IMR-90 (cell line): ENCODE results near the gene EIF3L. TPM values are rescaled to one million over a fixed set of nuclear protein-coding genes. Genes with fewer than 3 reads are reported as not detected.

ENCODE experiments used
- ATAC-seq: fragments of 200-7000 bp; cut with Tn5 transposase; 2 replicates; pipeline ENCODE4 v1.9.1; 2020; ENCODE audit warnings: low read depth, mild to moderate bottlenecking, moderate library complexity
- BruUV-seq: library from RNA; stranded (reverse); fragments of 400-500 nt; replicated peaks from 2 replicates; lab custom pipeline; 2021; lab: Mats Ljungman, UMichigan
- CTCF ChIA-PET: fragments of 300-600 bp; formaldehyde crosslinking; extraction: SDS; loops from one replicate; lab custom pipeline; 2021; ENCODE audit warnings: antibody characterized with exemption; lab: Yijun Ruan, JAX
- POLR2A ChIA-PET: fragments of 300-600 bp; sonication (Branson Sonifier 250); formaldehyde crosslinking; loops from one replicate; lab custom pipeline; 2022; ENCODE audit warnings: antibody characterized with exemption; ENCODE audit not compliant: unreplicated experiment; lab: Charles Lee
- DNase-seq: peaks from one replicate; pipeline ENCODE4 v3.0.0; 2013
- H2AFZ ChIP-seq: replicated peaks from 2 replicates; pipeline ENCODE3; 2013; ENCODE audit warnings: low read length, mild to moderate bottlenecking; ENCODE audit not compliant: poor library complexity
- H2AK5ac ChIP-seq: 2 replicates; pipeline ENCODE4 v1.6.1; 2013; ENCODE audit warnings: low read depth, low read length, inconsistent platforms
- H2AK9ac ChIP-seq: replicated peaks from 2 replicates; pipeline ENCODE3; 2013; ENCODE audit warnings: mild to moderate bottlenecking, low read depth, low read length, moderate library complexity; ENCODE audit not compliant: poor library complexity
- H2BK120ac ChIP-seq: 2 replicates; pipeline ENCODE4 v1.6.1; 2013; ENCODE audit warnings: low read depth, low read length, inconsistent platforms
- H2BK15ac ChIP-seq: 3 replicates; pipeline ENCODE4 v1.6.1; 2013; ENCODE audit warnings: low read depth, low read length, inconsistent platforms
- H2BK20ac ChIP-seq: 2 replicates; pipeline ENCODE4 v1.6.1; 2013; ENCODE audit warnings: low read depth, mild to moderate bottlenecking, inconsistent platforms, low read length, moderate library complexity
- H2BK5ac ChIP-seq: 2 replicates; pipeline ENCODE4 v1.6.1; 2013; ENCODE audit warnings: mild to moderate bottlenecking, low read depth, low read length, inconsistent platforms; ENCODE audit not compliant: poor library complexity, severe bottlenecking
- H3K14ac ChIP-seq: replicated peaks from 2 replicates; pipeline ENCODE4 v1.6.1; 2013; ENCODE audit warnings: low read depth, low read length, inconsistent platforms
- H3K18ac ChIP-seq: 2 replicates; pipeline ENCODE4 v1.6.1; 2013; ENCODE audit warnings: low read depth, low read length, control low read depth
- H3K23ac ChIP-seq: 2 replicates; pipeline ENCODE4 v1.6.1; 2013; ENCODE audit warnings: low read depth, low read length, inconsistent platforms
- H3K27ac ChIP-seq: 2 replicates; pipeline ENCODE4 v1.5.1; 2013; ENCODE audit warnings: mild to moderate bottlenecking, control low read depth, low read length; ENCODE audit not compliant: insufficient read depth
- H3K27me3 ChIP-seq: 2 replicates; pipeline ENCODE4 v1.6.1; 2013; ENCODE audit warnings: low read length; ENCODE audit not compliant: control insufficient read depth, insufficient read depth
- H3K36me3 ChIP-seq: 2 replicates; pipeline ENCODE4 v1.6.1; 2013; ENCODE audit warnings: low read length, mixed read lengths; ENCODE audit not compliant: control insufficient read depth, insufficient read depth
- H3K4ac ChIP-seq: 2 replicates; pipeline ENCODE4 v1.6.1; 2013; ENCODE audit warnings: low read depth, low read length, inconsistent platforms
- H3K4me1 ChIP-seq: 2 replicates; pipeline ENCODE4 v1.6.1; 2013; ENCODE audit warnings: low read length, mixed read lengths; ENCODE audit not compliant: control insufficient read depth, insufficient read depth
- H3K4me2 ChIP-seq: 2 replicates; pipeline ENCODE4 v1.6.1; 2013; ENCODE audit warnings: low read depth, mild to moderate bottlenecking, control low read depth, low read length, moderate library complexity
- H3K4me3 ChIP-seq: 2 replicates; pipeline ENCODE4 v1.5.1; 2013; ENCODE audit warnings: low read depth, mild to moderate bottlenecking, control low read depth, low read length, moderate library complexity; ENCODE audit not compliant: insufficient read depth
- H3K56ac ChIP-seq: 2 replicates; pipeline ENCODE4 v1.6.1; 2013; ENCODE audit warnings: low read length, inconsistent platforms; ENCODE audit not compliant: insufficient read depth; ENCODE audit errors: extremely low read depth
- H3K79me1 ChIP-seq, 2 experiments: 2 replicates each; pipeline ENCODE4 v1.6.1; 2013; ENCODE audit warnings: low read length in 2 of 2, inconsistent platforms in 1 of 2, low read depth in 1 of 2
- H3K9ac ChIP-seq: 2 replicates; pipeline ENCODE4 v1.6.1; 2013; ENCODE audit warnings: low read depth, low read length, control low read depth
- H3K9me1 ChIP-seq: 2 replicates; pipeline ENCODE4 v1.6.1; 2013; ENCODE audit warnings: low read length, inconsistent platforms; ENCODE audit not compliant: insufficient read depth
- H3K9me3 ChIP-seq: 2 replicates; pipeline ENCODE4 v1.6.1; 2013; ENCODE audit warnings: low read length; ENCODE audit not compliant: control insufficient read depth, insufficient read depth
- H4K20me1 ChIP-seq: 2 replicates; pipeline ENCODE4 v1.6.1; 2013; ENCODE audit warnings: low read length, inconsistent platforms; ENCODE audit not compliant: insufficient read depth
- H4K5ac ChIP-seq: 2 replicates; pipeline ENCODE4 v1.6.1; 2013; ENCODE audit warnings: mild to moderate bottlenecking, low read depth, low read length, control low read depth
- H4K8ac ChIP-seq, 2 experiments: 2 replicates each; pipeline ENCODE4 v1.6.1; 2013; ENCODE audit warnings: low read depth in 2 of 2, low read length in 2 of 2, control low read depth in 1 of 2, inconsistent platforms in 1 of 2
- H4K91ac ChIP-seq: 2 replicates; pipeline ENCODE4 v1.6.1; 2013; ENCODE audit warnings: low read depth, low read length, inconsistent platforms; ENCODE audit not compliant: insufficient read depth
- BHLHE40 ChIP-seq: fragments of 150-350 bp; IDR thresholded peaks from 2 replicates; pipeline ENCODE4 v1.6.1; 2016; ENCODE audit warnings: mild to moderate bottlenecking, low read depth, low read length
- CEBPB ChIP-seq: IDR thresholded peaks from 2 replicates; pipeline ENCODE4 v1.6.1; 2012; ENCODE audit warnings: low read depth, low read length, improper control_type of control experiment
- CHD1 ChIP-seq: IDR thresholded peaks from 2 replicates; pipeline ENCODE4 v1.6.1; 2012; ENCODE audit warnings: low read depth, low read length, improper control_type of control experiment
- CTCF ChIP-seq: conservative IDR thresholded peaks from 2 replicates; pipeline ENCODE4 v1.5.1; 2012; ENCODE audit warnings: mild to moderate bottlenecking, low read depth, low read length, improper control_type of control experiment
- ELK1 ChIP-seq: fragments of 150-350 bp; IDR thresholded peaks from 2 replicates; pipeline ENCODE4 v1.6.1; 2016; ENCODE audit warnings: low read depth, mild to moderate bottlenecking, low read length, moderate library complexity, borderline replicate concordance
- FOS ChIP-seq: fragments of 150-350 bp; IDR thresholded peaks from 2 replicates; pipeline ENCODE4 v1.6.1; 2016; ENCODE audit warnings: low read depth, low read length
- MAFK ChIP-seq: IDR thresholded peaks from 2 replicates; pipeline ENCODE4 v1.6.1; 2012; ENCODE audit warnings: low read depth, low read length, improper control_type of control experiment
- MAZ ChIP-seq: IDR thresholded peaks from 2 replicates; pipeline ENCODE4 v1.6.1; 2012; ENCODE audit warnings: low read depth, mild to moderate bottlenecking, low read length, improper control_type of control experiment, moderate library complexity, borderline replicate concordance
- MXI1 ChIP-seq: IDR thresholded peaks from 2 replicates; pipeline ENCODE4 v1.6.1; 2012; ENCODE audit warnings: low read depth, mild to moderate bottlenecking, low read length, moderate library complexity, borderline replicate concordance
- NFE2L2 ChIP-seq: fragments of 150-350 bp; IDR thresholded peaks from 2 replicates; pipeline ENCODE4 v1.6.1; 2016; ENCODE audit warnings: low read depth, mild to moderate bottlenecking, low read length
- RAD21 ChIP-seq: IDR thresholded peaks from 2 replicates; pipeline ENCODE4 v1.6.1; 2012; ENCODE audit warnings: low read length, improper control_type of control experiment
- RCOR1 ChIP-seq: IDR thresholded peaks from 2 replicates; pipeline ENCODE4 v1.6.1; 2012; ENCODE audit warnings: mild to moderate bottlenecking, low read length, improper control_type of control experiment; ENCODE audit not compliant: insufficient replicate concordance
- RFX5 ChIP-seq: IDR thresholded peaks from 2 replicates; pipeline ENCODE4 v1.8.0; 2012; ENCODE audit warnings: low read depth, mild to moderate bottlenecking, low read length, moderate library complexity
- USF2 ChIP-seq: fragments of 150-350 bp; IDR thresholded peaks from 2 replicates; pipeline ENCODE4 v1.6.1; 2017; ENCODE audit warnings: mild to moderate bottlenecking, antibody characterized with exemption, low read length, low read depth
- WGBS, 2 experiments: methylation state at CpG; one replicate each; pipeline versions ENCODE4 v1.1.5 to v1.1.7; 2013; ENCODE audit warnings: missing lambda C conversion rate in 2 of 2; ENCODE audit not compliant: insufficient read length in 1 of 2; ENCODE audit errors: extremely low coverage in 2 of 2; 5-methylcytosine and 5-hydroxymethylcytosine counted together
- dilution Hi-C: fragments of 300-500 bp; cut with HindIII; formaldehyde crosslinking; loops from one replicate; pipeline ENCODE4 v1.14.3; 2018; ENCODE audit warnings: low sequenced_read_pairs; ENCODE audit not compliant: unreplicated experiment
- in situ Hi-C: fragments of 300-500 bp; cut with MboI; formaldehyde crosslinking; loops from 3 replicates; pipeline ENCODE4 v1.14.3; 2019; ENCODE audit warnings: low sequenced_read_pairs, inconsistent platforms, mixed read lengths
- intact Hi-C: fragments of 100-400 bp; cut with micrococcal nuclease; formaldehyde crosslinking; loops from 2 replicates; pipeline ENCODE4 v1.10.0; 2022
- polyA plus RNA-seq, 3 experiments: library from polyadenylated mRNA; depleted of rRNA; stranded (reverse); fragments of >200 nt; gene quantifications; 2 replicates each; pipeline ENCODE4 v1.2.3, GENCODE V29; 2012; ENCODE audit warnings: low replicate concordance in 1 of 3
- total RNA-seq: library from RNA; depleted of rRNA; stranded (reverse); fragments of >200 nt; gene quantifications from 2 replicates; pipeline ENCODE4 v1.2.3, GENCODE V29; 2012

EIF3L gene
- total and polyA plus RNA-seq, 2 of the 4 experiments (the other 2 are of a cell fraction) = 391 to 593 TPM

GRCh38 chr22:37832022-37832857, 17.0 kb upstream of the EIF3L start:
- H3K4me2 ChIP-seq = no peak overlapping the region
- peaks cover 41% of the 10 kb centered on the region for H3K36me3 ChIP-seq
- H3K4me1 ChIP-seq = no peaks in the 10 kb centered on the region
- dilution Hi-C loops = no loop called here
- H3K23ac ChIP-seq = no peak overlapping the region
- no peaks in the 10 kb centered on the region for H4K20me1 ChIP-seq
- in situ Hi-C loops = no loop called here
- H2BK15ac ChIP-seq = no peak overlapping the region
- no peak overlapping the region for H2BK120ac ChIP-seq
- no peak overlapping the region for H3K56ac ChIP-seq
- H3K14ac ChIP-seq = no peak overlapping the region
- H2AK5ac ChIP-seq = no peak overlapping the region
- H2BK5ac ChIP-seq = no peak overlapping the region
- peak overlapping the region; percentile 21 for H2AFZ ChIP-seq
- H2AK9ac ChIP-seq = peak overlapping the region; percentile 42
- intact Hi-C loops = no loop called here
- H3K4me3 ChIP-seq = no peak overlapping the region
- WGBS, 2 experiments = 96% methylated on average over 11 of the region's 16 CpGs; no CpG with 5 or more reads in 1 of the 2 experiments
- H4K91ac ChIP-seq = no peak overlapping the region
- H3K9me3 ChIP-seq = no peaks in the 10 kb centered on the region
- H3K79me1 ChIP-seq = 0 out of 4 replicates have a peak, but pooled peaks cover 0 to 3% of the 10 kb centered on the region in 2 experiments
- no peaks in the 10 kb centered on the region for H3K9me1 ChIP-seq
- BruUV-seq = no TSS peak
- no peak overlapping the region for H4K8ac ChIP-seq
- ChIA-PET CTCF (no interaction called here), POLR2A (no interaction called here)
- no peak overlapping the region for H3K4ac ChIP-seq
- no peak overlapping the region for H4K5ac ChIP-seq
- H3K27me3 ChIP-seq = no peaks in the 10 kb centered on the region
- no peak overlapping the region for H3K9ac ChIP-seq
- no peak overlapping the region for H2BK20ac ChIP-seq
- no peak for DNase-seq
- H3K18ac ChIP-seq = no peak overlapping the region
- H3K27ac ChIP-seq = no peak overlapping the region
- no peak for ATAC-seq
- TF ChIP-seq CHD1 (no peak), MAFK (no peak), RFX5 (no peak), CEBPB (no peak), FOS (no peak), USF2 (no peak), RCOR1 (no peak), ELK1 (no peak), BHLHE40 (no peak), MAZ (no peak), NFE2L2 (no peak), RAD21 (no peak), MXI1 (no peak), CTCF (no peak)
